Iris pigment epithelial cell (primary cell): Measurements from ENCODE around the gene USP47.
A peak's percentile ranks its signal among the peaks of the same experiment; 100 is the strongest.

ENCODE experiments used
- DNase-seq: peaks from one replicate; pipeline ENCODE4 v3.0.0-alpha.2; 2011; ENCODE audit warnings: low read depth

Gene USP47

DNA sequence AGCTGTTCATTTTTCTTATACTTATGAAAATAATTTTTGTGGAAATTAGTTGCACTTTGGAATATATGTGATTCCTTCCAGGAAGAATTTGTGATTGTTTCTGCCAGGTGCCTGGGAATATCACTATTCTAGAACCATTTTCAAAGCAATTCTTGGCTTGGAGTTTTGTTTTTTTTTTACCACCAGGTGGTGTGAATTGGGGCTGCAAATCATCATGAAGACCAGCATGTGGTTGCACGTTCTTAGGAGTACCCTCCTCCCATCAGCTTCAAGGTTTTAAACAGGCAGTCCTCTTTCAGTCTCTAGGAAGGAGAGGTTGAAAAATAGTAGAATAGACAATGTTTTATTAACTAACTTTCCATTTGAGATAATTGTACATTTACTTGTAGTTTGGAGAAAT is 25.9 kb downstream of the USP47 start:
- no peak for DNase-seq

- DNase-seq, result no peak
Measured at GRCh38 chr11:11871991-11872401, 30.2 kb downstream of the USP47 start.

DNA sequence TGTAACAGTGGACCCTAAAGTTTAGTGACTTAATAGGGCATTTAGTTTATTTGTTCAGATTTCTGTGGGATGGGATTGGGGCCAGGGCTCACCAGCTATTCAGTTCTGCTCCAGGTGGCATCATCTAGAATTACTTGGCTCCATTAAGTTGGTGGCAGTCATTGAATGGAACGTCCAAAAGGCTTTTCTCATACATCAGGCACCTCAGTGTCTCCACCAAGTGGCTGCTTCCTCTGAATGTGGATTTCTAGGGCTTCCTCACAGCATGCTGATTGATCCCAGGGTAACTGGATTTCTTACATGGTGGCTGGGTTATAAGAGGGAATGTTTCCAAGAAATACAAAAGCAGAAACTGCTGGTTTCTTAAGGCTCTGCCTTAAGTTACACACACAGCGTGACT is 34.7 kb downstream of the USP47 start:
- DNase-seq, result no peak

- DNase-seq, result no peak
Measured at GRCh38 chr11:11880179-11880578, 38.4 kb downstream of the USP47 start.

DNA sequence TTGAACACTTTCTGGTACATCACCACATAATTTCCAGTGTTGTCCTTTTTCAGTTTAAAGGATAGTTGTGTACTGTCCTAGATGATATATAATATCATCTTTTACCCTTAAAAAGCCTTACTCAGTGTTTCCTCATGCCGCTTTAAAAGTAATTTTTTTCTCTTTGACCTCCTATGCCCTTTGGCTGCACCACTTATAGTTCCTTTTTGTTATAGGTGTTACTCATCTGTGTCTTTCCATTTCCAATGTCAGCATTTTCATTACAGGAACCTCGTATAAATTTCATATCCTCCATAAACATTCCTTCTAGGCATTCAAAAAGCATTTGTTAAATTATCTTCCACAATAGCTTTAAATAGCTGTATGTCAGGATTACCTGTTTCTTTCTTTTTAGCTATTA is 40.8 kb downstream of the USP47 start:
- no peak for DNase-seq

GRCh38 chr11:11884351-11884750 is 42.6 kb downstream of the USP47 start:
- no peak for DNase-seq

DNA sequence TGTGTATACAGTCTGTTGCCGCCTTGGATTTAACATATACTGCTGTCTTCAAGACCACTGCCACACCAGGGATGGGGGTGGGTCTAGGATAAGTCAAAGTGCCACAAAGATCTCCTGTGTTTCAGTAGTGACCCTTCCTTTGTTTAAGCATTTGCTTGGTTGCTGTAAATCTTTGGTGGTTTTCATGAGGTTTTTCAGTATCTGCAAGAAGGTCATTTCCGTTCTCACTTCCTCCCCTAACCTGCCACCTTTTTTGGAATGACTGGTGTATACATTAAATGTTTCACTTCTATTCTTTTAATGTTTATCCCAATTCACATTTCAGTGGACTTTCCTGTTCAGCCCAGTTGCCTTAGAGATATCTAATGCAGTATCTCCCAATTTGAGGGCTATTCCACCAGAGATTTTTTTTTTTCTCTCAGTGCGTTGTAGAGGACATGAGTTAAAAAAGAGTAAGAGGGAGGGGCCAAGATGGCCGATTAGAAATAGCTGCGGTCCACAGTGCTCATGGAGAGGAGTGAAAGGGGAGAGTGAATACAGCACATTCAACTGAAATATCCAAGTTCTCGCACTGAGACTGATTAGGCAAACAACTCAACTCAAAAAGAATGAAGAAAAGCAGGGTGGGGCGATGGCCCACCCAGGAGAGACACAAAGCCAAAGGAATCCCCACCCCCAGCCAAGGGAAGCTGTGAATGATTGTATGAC is 43.2 kb downstream of the USP47 start:
- no peak for DNase-seq

DNA sequence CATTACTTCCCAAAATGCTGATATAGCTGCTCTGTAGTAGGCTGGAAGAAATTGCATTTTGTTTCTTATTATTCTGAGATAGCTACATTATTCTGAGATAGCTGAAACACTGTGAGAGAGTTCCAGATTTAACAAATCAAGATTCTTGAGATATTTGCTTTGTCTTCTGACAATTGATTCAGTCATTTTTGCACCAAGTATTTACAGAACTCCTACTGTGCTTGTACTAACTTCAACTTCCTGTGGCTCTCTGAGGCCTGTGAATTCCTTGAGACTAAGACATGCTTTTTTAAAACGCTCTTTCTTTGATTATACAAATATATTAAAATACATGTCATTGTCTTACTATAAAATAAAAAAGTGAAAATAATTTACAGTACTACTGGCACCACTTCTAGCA is 52.7 kb downstream of the USP47 start:
- DNase-seq, result peak; percentile 45

GRCh38 chr11:11895672-11896071 is 53.9 kb downstream of the USP47 start:
- DNase-seq, result no peak

GRCh38 chr11:11898648-11899047 is 56.9 kb downstream of the USP47 start:
- no peak for DNase-seq

GRCh38 chr11:11899401-11899800 is 57.6 kb downstream of the USP47 start:
- no peak for DNase-seq

- DNase-seq, result no peak
Measured at GRCh38 chr11:11901929-11902328, 60.2 kb downstream of the USP47 start.

GRCh38 chr11:11909727-11910126 is 68.0 kb downstream of the USP47 start:
- DNase-seq, result peak; percentile 67

GRCh38 chr11:11910541-11910940 is 68.8 kb downstream of the USP47 start:
- no peak for DNase-seq

DNA sequence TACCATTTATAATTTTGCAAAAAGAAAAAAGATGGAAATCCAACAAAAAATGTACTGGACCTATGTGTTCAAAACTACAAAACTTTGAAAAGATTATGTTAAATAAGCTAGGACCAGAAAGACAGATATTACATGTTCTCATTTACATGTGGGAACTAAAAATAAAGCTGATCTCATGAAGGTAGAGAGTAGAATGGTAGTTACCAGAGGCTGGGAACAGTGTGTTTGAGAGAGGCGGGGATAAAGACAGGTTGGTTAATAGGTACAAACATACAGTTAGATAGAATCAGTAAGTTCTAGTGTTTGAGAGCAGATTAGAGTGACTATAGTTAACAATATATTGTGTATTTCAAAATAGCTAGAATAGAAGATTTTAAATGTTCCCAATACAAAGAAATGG is 71.6 kb downstream of the USP47 start:
- no peak for DNase-seq

DNA sequence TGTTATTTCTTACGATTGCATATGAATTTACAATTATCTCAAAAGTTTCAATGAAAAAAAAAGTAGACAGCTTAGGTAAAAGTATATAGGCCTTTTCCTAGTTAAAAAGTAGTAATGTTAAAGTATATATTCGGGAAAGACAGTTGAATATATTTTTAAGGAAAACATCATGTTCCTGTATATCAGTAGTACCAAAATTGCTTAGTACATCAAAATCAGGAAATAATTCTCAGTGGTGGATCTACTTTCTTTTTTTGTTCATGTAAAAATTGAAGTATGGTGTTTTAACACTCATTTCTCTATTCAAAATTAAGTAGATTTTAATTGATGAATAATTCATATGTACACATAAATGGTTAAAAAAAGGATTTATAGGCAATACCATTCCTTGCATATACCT is 73.9 kb downstream of the USP47 start:
- DNase-seq, result no peak

DNA sequence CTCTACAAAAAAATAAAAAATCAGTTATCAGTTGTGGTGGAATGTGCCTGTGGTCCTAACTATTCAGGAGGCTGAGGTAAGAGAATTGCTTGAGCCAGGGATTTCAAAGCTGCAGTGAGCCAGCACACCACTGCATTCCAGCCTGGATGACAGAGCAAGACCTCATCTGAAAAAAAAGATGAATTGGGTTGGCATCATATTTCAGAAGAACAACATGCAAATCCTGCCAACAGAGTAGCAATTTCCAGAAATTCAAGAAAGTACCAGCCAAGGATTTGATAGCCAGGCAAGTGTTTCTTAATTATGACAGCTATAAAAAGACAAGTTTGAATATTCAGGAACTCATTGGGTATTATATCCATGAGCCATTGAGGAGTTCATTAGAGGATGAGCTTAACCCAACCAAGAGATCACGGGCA is 75.2 kb downstream of the USP47 start:
- DNase-seq, result peak; percentile 91

GRCh38 chr11:11923828-11924227 is 82.1 kb downstream of the USP47 start:
- no peak for DNase-seq

DNA sequence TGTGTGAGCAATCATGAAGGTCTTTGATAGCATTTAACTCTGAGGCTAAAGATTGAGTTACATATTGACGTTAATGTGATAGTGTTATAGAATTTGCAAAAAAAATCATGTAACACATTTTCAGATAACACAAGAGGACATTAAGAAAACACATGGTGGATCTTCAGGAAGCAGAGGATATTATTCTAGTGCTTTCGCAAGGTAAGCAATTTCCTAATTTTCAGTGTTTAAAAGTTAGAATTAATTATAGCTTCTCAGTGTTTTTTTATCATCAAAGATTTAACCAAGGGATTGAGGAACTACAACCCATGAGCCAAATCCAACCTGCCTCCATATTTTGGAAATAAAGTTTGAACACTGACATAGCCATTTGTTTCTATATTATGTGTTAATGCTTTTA is 88.1 kb downstream of the USP47 start:
- DNase-seq, result no peak

- DNase-seq, result peak; percentile 77
Measured at GRCh38 chr11:11931461-11932055, 89.8 kb downstream of the USP47 start.

DNA sequence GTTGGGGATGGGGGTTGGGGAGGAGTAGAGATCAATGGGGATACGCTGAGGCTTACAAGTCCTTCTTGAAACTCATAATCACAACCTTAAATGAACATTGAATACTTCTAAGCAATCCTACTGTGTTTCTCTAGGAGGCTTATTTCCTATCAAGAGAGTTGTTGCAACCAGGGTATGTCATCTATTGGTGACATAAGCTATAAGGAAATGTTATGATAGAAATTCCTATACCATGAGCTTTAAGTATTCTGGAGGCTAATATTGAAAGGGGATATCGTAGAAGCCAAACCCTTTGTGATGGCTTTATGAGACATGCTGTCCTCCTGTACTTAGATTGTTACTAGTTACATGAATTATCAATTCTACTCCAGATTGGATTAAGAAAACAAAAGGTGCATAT is 93.8 kb downstream of the USP47 start:
- DNase-seq, result no peak

DNA sequence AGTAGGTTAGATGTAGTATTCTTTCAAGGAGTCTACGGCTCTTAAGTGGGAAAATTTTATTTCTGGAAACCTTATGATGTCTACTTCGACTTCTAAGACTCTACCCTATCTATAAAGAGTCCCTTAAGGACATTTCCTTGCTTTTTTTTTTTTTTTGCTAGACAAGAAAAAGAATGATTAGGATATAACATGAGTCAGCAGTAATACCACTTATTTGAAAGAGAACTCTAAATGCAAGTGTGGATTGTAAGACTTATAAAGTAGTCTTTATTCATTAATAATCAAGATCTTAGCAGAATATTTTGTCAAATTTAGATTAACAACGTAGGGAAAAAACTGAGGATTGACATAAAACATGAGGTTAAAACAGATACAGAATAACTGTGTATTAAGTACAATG is 95.7 kb downstream of the USP47 start:
- no peak for DNase-seq

- DNase-seq, result peak; percentile 53
Measured at GRCh38 chr11:11937957-11938356, 96.2 kb downstream of the USP47 start.

DNA sequence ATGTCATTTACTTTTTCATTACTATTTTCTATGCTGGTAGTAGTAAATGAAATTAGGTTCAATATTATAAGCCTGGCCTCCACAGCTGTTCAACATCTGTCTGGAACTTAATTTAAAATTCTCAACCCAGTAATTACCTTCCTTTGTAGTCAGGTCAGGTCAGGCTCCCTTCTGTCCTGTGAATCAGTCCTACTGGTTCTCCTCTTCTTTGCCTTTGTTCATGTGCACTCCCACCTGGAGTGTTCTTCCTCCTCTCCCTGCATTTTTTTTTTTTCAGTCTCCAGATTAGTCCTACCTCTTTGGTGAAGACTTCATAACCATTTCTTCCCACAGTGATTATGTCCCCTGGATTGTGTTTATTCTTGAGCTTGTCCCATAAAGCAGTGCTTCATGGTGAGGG is 98.8 kb downstream of the USP47 start:
- DNase-seq, result no peak
